TTC549 (cell line): ENCODE measurements around the gene C1GALT1C1L.
A peak's percentile ranks its signal among the peaks of the same experiment; 100 is the strongest.
"Not testable (repeated sequence)": the region's sequence is repeated elsewhere in the genome, so short reads cannot be mapped to it uniquely, and the experiment has no call there.

Experiments
- FAIRE-seq: peaks from 2 replicates; lab custom pipeline; 2012; peaks lifted over from hg19 to GRCh38; lab: Jason Lieb, UNC

The C1GALT1C1L gene

DNA sequence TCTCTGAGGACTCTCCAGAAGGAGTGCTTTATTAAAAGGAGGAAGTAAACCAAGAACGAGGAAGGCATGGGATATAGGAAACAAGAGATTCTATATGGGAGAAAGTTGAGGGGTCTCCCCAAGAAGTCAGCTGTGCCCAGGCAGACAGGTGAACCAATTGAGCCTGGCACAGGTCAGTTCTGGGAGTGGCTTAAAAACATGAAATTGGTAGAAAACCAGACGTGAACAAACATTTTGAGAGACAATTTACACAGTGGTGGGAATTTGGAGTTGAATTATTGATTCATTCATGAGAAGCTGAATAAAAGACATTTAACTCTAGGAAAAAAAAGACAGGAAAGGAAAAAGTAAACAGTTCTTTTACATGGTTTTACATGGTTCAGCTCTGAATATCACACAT lies 22.7 kb downstream of the C1GALT1C1L start:
- no peak for FAIRE-seq

DNA sequence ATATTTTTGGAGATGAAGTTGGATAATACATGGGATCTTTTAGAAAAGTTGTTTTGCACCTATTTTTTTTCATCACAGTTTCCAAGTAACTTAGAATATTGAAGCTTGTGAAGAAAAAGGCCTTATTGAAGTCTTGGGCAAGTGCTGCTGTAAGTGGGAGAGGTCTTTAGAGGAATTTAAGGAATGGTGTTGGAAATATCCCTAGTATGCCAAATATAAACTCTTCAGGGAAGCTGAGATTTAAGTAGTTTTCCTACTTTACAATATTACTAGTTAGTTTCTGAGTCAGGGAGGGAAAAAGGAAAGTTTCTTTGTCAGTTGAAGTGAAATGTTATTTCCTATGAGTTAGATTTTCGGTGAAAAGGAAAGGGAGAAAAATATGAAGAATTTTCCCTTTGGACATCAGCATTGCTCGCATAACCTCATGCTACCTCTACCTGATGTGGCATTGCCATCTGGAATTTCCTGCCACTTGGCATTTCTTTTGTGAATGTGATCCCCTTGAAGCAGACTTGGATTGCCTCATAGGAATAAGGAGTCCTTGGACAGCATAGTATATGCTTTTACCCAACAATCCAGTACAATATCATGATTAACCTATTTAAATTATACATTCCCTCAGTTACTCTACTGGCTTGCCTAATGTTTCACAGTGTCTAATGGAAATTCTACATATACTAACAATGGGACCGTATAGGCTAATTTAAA lies 27.1 kb downstream of the C1GALT1C1L start:
- peak; percentile 34 for FAIRE-seq

DNA sequence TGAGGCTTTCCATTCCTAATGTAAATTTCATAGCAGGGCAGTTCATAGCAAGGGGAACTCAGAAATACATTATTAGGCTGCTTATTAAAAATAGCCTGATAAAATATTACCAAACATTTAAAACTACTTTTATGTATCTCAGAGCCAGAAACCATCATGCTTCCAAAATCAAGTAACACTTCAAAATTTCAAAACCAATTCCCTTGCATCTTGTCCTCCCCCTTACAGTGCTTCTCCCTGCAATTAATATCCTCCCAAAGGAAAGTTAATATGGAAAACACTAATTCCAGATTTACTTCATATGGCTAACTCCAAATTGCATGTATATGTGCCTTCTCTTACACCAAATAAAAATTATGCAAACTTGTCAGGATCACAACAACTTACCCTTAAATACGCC lies 32.5 kb downstream of the C1GALT1C1L start:
- no peak for FAIRE-seq

DNA sequence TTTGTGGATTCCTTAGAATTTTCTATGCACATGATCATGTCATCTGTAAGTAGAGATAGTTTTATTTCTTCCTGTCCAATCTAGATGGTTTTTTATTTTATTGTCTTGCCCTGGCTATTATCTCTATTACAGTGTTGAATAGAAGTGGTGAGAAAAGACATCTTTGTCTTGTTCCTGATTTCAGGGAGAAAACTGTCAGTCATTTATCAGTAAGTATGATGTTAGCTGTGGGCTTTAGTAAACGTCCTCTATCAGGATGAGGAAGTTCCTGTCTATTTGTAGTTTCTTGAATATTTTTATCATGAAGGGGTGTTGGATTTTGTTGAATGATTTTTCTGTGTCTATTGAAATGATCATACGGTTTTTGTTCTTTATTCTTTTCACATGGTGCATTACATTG lies 33.9 kb downstream of the C1GALT1C1L start:
- FAIRE-seq = peak; percentile 15

DNA sequence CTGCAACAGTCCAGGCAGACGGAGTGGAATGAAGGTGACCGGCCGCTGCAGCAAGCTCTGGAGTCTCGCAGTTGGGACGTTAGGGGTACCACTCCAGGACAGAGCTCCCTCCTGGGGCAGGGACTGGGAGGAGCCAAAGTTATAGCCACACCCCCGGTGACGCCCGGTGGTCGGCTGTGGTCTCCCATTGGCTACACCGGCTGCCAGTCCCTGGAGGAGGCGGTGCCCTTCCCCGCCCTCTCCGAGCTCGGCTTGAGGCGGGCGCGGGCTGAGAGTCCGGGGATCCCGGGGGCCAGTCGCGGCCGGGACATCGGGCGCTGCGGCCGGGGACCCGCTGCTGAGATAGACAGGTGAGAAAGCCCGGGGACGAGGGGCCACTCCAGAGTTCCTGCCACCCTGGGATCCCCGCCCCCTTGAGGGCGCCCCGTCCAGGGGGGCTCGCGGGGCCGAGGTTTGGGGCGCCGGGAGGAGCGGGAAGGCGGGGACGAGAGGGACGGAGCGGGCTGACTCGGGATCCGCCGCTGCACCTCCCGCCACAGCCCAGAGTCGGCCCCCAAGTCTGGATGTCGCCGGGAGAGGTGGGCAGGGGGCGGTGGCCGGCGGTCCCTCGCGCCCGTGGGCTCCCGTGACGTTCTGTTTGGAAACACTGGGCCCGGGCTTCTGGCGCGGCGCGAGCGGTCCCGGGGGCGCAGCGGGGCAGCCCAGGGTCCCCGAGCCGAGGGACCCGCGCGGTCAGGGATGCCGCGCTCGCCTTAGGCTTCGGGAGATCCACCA lies 39.0 kb downstream of the C1GALT1C1L start, which contains the start of gene PLEKHH2:
Gene PLEKHH2 (plus strand): TSS at position 231 of the 774 bp plus-strand sequence. CDS start 7,414 bp downstream, outside the sequence.
- FAIRE-seq = no peak

DNA sequence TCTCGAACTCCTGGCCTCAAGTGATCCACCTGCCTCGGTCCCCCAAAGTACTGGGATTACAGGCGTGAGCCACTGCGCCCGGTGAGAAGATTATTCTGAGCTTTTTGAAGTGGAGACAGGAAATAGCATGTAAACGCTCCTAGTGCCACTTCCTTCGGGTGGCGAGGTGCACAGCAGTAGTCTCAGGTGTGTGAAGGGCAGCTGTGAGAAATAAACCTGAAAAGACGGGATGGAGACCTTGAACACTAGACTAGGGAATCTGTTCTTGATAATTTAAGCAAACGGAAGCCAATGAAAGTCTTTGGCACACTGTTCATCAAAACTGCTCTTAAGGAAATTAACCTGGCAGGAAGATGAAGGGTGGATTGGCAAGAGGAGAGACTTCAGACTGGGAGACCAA lies 39.6 kb downstream of the C1GALT1C1L start:
- FAIRE-seq = no peak

DNA sequence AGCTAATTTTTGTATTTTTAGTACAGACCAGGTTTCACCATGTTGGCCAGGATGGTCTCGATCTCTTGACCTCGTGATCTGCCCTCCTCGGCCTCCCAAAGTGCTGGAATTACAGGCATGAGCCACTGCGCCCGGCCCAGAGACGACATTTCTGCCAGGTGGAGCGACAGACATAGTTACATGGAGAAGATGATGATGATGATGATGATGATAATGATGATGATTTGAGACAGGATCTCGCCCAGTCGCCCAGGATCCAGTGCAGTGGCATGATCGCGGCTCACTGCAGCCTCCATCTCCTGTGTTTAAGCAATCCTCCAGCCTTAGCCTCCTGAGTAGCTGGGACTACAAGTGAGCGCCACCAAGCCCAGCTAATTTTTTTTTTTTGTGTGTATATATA lies 40.1 kb downstream of the C1GALT1C1L start:
- not testable (repeated sequence) for FAIRE-seq

DNA sequence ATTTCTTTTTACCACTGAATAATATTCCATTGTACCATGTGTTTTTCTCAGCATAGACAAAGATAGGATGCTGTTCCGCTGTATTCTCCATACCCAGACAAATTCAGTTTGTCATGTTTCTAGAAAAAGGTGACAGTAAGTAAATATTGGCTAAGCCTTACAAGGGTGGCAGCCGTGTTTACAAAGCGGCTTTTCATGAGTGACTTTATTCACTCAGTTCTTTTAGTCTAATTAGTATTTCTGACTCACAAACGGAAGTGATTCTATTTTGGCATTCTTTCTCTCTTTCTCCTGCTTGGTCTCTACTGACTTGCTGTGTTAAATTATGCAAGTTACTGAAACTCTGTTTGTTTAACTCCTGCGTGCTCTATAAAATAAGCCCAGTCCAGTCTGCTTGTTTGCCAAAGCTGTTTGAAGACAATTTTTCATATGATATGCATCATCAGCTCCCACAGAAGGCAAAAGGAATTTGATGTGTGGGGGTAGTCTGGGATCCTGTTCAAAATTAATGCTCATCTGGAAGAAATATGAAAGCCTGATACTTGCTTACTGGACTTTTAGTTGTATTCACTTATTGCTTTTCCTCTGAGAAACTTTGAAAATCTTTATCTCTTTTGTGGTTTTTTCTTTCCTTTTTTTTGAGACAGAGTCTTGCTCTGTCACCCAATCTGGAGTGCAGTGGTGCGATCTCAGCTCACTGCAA lies 41.5 kb downstream of the C1GALT1C1L start:
- FAIRE-seq = no peak

DNA sequence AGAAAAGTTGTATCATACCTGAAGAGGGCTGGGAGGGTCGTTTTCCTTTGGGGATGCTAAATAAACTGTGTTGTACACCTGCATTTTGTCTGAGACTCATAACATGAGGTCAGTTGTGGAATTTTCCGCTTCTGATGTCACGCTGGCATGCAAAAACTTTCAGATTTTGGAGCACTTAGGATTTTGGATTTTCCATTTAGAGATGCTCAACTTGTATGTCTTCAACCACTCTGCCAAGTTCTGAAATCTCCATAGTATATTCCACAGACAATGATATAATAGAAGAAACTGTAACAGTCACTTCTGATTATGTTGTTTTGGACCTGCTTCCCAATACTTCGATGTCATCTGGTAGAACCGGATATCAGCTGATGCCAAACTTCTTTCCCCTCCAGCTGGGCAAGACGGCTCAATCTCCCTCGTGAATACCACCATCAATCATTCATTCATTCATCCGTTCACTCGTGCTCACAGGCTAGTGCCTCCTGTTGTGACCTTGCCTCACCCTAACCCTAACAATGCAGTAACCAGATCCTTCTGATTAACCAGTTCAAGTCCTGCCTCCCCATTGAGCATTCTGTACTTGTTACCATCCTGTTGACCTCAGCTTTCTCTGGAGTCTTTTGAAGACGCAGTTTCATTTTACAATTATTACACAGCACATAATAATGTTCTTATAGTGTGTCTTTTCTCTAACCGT lies 44.5 kb downstream of the C1GALT1C1L start:
- FAIRE-seq = no peak
